NK-92 (cell line): ENCODE data around the gene PTGIR.
A peak's percentile ranks its signal among the peaks of the same experiment; 100 is the strongest.

Source experiments
- DNase-seq: peaks from one replicate; lab custom pipeline; 2025; ENCODE audit not compliant: unreplicated experiment; lab: John Stamatoyannopoulos, UW

The PTGIR gene

GRCh38 chr19:46601318-46602224 is 23.3 kb downstream of the PTGIR start, which contains the start of gene CALM3:
Gene CALM3, plus strand, starts transcription at chr19:46601330. Its CDS starts 105 bp downstream, at chr19:46601435.
- no peak for DNase-seq

GRCh38 chr19:46600384-46601317 is 24.2 kb downstream of the PTGIR start:
- peak; percentile 74 for DNase-seq

DNA sequence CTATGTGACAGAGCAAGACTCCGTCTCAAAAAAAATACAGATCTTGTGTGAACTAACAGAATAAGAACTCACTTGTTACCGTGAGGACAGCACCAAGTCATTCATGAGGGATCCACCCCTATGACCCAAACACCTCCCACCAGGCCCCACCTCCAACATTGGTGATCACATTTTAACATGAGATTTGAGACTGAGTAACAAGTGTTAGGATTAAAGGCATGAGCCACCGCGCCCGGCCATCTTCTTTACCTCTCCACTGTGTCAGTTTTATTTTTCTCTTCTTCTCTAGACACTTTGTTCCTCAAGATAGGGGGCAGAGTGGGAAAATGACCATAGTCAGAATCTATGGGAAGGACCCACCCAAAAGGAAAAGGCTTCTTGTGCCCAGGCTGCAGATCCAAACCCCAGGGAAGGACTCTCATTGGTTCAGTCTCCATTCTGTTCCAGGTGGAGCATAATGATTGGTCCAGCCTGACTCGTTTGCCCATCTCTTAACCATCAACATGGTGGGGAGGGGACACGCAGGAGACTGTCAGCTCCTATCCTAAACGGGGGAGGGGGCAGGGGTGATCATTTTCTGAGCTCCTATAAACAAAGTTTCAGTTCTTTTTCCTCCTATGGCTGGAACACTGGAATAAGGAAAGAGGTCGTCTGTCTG is 25.0 kb downstream of the PTGIR start:
- no peak for DNase-seq

DNA sequence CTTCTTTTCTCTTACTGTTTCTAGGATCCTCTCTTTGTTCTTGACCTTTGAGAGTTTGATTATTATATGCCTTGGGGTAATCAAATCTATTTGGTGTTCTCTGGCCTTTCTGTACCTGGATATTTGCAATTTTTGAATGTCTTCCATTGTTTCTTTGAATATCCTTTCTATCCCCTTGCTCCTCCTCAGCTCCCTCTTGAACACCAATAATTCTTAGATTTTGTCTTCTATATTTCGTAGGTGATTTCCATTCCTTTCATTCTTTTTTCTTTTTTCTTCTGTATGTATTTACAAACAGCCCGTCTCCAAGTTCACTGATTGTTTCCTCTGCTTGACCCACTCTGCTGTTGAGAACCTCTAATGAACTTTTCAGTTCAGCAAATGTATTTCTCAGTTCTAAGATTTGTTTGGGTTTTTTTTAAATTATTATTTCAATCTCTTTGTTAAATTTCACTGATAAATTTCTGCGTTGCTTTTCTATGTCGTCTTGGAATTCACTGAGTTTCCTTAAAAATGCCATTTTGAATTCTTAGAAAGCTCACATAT is 26.4 kb downstream of the PTGIR start:
- DNase-seq = no peak

GRCh38 chr19:46596008-46596407 is 28.9 kb downstream of the PTGIR start:
- no peak for DNase-seq

DNA sequence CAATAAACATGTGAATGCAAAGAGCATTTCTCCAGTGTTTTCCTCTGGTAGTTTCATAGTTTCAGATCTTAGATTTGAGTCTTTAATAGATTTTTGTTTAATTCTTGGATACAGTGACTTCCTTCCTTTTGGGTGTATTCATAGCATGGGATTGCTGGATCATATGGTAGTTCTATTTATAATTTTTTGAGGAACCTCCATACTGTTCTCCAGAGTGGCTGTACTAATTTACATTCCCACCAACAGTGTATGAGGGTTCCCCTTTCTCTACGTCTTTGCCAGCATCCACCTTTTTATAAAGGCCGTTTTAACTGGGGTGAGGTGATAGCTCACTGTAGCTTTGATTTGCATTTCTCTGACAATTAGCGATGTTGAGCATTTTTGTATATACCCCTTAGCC is 33.0 kb downstream of the PTGIR start:
- DNase-seq = no peak

GRCh38 chr19:46591254-46591653 is 33.6 kb downstream of the PTGIR start:
- no peak for DNase-seq

DNA sequence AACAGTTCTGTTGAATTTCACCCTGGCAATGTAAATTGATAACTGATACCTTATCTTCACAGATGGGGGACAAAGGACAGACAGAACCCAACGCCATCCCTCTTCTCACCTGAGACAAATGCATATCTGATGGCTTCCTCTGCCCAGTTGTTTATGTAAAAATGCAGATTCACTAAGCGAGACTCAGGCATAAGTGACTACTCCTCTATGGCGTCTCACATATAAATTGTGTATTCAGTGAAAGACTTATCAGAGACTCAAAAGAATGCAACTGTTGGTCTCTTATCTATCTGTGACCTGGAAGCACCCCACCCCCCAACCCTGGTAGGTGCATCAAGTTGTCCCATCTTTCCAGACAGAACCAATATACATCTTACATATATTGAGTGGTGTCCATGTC is 37.0 kb downstream of the PTGIR start:
- no peak for DNase-seq

GRCh38 chr19:46586294-46586693 is 38.6 kb downstream of the PTGIR start:
- no peak for DNase-seq

- DNase-seq = no peak
These were observed 39.4 kb downstream of the PTGIR start for GRCh38 chr19:46585539-46585938.

- no peak for DNase-seq
These were observed 44.6 kb downstream of the PTGIR start for GRCh38 chr19:46580247-46580646.

DNA sequence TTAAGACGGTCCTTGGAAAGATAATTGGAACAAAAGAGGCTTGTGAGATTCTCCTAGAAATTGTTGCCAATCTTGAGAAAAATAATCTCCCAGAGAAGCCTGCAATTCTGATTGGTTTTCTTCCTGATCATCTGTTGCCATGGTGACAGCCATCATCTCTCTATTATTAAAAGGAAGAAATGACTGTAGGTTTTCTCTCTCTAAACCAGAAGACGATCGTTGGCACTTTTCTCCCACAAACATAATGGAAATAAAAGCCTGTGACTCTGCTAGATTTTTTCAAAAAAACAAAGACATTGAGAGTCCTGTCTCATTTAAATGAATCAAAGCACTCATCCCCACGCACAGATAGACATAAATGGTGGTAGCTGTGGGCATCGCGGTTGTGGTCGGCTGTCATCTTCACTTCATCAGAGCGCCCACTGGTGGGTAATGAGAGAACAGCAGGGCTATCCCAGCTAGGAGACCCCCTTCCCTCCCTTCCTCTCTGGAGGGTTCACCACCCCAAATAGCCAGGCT is 45.5 kb downstream of the PTGIR start:
- DNase-seq = no peak

GRCh38 chr19:46578450-46578849 is 46.4 kb downstream of the PTGIR start:
- no peak for DNase-seq

DNA sequence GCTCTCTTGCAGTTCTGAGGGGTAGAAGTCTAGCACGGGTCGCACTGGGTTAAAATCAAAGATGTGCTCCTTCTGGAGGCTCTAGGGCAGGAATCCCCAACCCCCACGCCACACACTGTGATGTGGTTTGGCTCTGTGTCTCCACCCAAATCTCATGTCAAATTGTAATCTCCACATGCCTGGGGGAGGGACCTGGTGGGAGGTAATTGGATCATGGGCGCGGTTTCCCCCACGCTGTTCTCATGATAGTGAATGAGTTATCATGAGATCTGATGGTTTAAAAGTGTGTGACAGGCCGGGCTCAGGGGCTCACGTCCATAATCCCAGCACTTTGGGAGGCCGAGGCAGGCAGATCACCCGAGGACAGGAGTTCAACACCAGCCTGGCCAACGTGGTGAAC is 50.4 kb downstream of the PTGIR start:
- DNase-seq = no peak

DNA sequence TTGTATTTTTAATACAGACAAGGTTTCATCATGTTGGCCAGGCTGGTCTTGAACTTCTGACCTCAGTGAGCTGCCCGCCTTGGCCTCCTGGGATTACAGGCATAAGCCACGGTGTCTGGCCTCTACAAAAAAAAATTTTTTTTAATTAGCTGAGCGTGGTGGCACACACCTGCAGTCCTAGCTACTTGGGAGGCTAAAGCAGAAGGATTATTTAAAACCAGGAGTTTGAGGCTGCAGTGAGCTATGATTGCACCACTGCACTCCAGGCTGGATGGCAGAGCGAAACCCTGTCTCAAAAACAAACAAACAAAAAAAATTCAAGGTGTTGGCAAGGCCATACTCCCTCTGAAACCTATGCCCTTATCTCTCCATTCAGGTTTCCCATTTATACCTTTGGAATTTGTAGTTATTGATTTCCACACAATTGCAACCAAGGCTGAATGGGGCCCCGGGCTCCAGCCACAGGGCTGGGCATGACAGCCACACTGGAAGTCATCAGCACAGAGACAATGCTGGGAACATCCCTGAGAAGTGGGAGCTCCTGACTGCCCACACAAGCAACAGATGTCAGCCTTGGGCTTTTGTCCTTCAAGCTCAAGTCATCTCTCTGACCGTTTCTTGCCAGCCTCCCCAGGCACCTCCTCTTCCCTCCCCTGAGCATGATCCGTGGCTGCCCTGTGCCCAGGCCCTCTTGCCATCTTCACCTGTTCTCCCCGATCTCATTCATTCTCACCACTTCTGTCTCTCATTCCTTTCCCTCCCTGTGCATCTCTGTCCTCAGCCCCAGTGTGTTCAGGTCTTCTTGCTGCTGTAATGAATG is 51.0 kb downstream of the PTGIR start:
- DNase-seq = no peak

DNA sequence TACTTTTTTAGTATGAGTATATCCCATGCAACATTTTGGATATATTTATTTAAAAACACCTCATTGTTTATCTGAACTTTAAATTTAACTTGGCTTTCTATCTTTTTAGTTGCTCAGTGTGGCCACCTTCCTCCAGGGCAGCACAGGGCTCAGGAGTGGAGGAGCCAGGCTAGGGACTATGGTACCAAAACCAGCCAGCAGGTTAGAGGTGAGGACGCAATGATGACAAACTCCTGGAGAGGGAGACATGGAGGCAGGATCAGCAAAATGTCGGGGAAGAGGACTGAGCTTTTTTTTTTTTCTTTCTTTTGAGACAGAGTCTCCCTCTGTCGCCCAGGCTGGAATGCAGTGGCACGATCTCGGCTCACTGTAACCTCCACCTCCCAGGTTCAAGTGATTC is 53.4 kb downstream of the PTGIR start:
- no peak for DNase-seq
